NB4 (cell line): Measurements from ENCODE around the gene ZNF554.

Experiments used
- MYC ChIP-seq: IDR thresholded peaks from 2 replicates; pipeline ENCODE4 v1.6.1; 2011; ENCODE audit warnings: low read depth, low read length
- POLR2A ChIP-seq: IDR thresholded peaks from 2 replicates; pipeline ENCODE4 v1.6.1; 2011; ENCODE audit warnings: mild to moderate bottlenecking; ENCODE audit not compliant: insufficient read length; ENCODE audit errors: extremely low read depth
- TF ChIP-seq, protein P1 (sequence below): IDR thresholded peaks from one replicate; pipeline ENCODE4 v1.5.1; 2012; ENCODE audit warnings: low read depth, low read length
- TF ChIP-seq, protein P2 (sequence below): IDR thresholded peaks from 2 replicates; pipeline ENCODE4 v1.6.1; 2011; ENCODE audit warnings: low read depth, low read length

DNA sequence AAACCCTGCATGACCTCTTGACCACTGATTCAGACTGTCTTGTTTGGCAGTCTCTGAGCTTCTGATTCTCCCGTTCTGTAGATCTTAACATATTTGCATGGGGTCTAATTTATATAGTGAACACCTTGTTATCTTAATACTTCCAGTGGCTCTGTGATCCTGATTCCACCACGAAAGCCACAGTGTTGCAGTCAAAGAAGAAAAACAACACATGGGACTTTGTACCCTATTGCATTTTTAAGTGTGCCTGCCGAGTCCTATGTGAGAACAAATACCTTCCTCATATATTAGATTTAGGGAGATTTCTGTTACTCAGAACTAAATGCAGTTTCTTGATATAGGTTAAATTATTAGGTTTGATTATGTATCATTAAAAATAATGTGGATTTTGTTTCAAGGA is 35.2 kb downstream of the ZNF554 start:
- TF ChIP-seq, protein P1, sequence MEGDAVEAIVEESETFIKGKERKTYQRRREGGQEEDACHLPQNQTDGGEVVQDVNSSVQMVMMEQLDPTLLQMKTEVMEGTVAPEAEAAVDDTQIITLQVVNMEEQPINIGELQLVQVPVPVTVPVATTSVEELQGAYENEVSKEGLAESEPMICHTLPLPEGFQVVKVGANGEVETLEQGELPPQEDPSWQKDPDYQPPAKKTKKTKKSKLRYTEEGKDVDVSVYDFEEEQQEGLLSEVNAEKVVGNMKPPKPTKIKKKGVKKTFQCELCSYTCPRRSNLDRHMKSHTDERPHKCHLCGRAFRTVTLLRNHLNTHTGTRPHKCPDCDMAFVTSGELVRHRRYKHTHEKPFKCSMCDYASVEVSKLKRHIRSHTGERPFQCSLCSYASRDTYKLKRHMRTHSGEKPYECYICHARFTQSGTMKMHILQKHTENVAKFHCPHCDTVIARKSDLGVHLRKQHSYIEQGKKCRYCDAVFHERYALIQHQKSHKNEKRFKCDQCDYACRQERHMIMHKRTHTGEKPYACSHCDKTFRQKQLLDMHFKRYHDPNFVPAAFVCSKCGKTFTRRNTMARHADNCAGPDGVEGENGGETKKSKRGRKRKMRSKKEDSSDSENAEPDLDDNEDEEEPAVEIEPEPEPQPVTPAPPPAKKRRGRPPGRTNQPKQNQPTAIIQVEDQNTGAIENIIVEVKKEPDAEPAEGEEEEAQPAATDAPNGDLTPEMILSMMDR: no peak
- TF ChIP-seq POLR2A (no peak), MYC (no peak)
- TF ChIP-seq, protein P2, sequence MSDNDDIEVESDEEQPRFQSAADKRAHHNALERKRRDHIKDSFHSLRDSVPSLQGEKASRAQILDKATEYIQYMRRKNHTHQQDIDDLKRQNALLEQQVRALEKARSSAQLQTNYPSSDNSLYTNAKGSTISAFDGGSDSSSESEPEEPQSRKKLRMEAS: no peak
